ENCODE results near the gene AQP9. TPM values are rescaled to one million over a fixed set of nuclear protein-coding genes. Genes with fewer than 3 reads are reported as not detected.

Gene AQP9
- not detected in 5 replicates for total RNA-seq (2022; extraction: Qiagen RNA extraction; ENCODE audit: low read depth)

DNA sequence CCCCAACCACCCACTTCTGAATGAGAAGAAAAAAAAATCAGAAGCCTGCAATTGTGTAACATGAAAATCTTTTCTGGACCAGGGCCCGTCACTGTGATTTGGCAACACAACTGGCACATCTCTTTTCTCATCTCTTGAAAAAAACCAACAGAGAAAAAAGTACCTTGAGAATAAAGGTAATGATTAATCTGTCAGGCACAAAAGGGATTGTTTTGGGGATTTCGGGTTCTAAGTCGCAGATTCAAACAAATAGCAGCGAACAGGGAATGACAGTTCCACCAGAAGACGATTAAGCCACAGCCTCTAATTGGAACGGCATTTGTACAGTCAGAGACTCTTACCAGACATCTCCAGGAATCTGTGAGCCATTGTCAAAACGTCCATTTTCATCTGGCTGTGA is at the start of gene AQP9:
AQP9 (plus strand) TSS at position 276 of the 400 bp plus-strand sequence. CDS start 185 bp downstream, outside the sequence.

Other genes starting within 250 kb of the AQP9 start
- gene ALDH1A2, start 72.7 kb upstream of the AQP9 start, total RNA-seq (2022; extraction: Qiagen RNA extraction; ENCODE audit: low read depth): 0.38 to 0.59 TPM in 2 of 5 replicates, not detected in the others

All from A549 treated with ZK216348 at 1 μM for 4 hours (cell line).